K562 (cell line): ENCODE measurements around the gene DGLUCY. TPM values are rescaled to one million over a fixed set of nuclear protein-coding genes. Genes with fewer than 3 reads are reported as not detected.

Source experiments
- ATAC-seq: fragments of 200-7000 bp; cut with Tn5 transposase; 3 replicates; pipeline ENCODE4 v1.9.1; 2020; ENCODE audit warnings: moderate library complexity
- BruUV-seq: library from RNA; stranded (reverse); fragments of 400-500 nt; replicated peaks from 2 replicates; lab custom pipeline; 2021; lab: Mats Ljungman, UMichigan
- CTCF ChIA-PET: fragments of 300-600 bp; formaldehyde crosslinking; extraction: SDS; loops from one replicate; lab custom pipeline; 2021; ENCODE audit warnings: low intra/inter-chr PET ratio; lab: Yijun Ruan, JAX
- POLR2A ChIA-PET: fragments of 300-600, 350-650 bp; sonication (Branson Sonifier 250); formaldehyde crosslinking; extraction: SDS; loops from one replicate; lab custom pipeline; 2021; ENCODE audit warnings: antibody characterized with exemption, inconsistent platforms; lab: Yijun Ruan, JAX
- DNase-seq, 4 experiments: peaks; one replicate each; pipeline versions ENCODE4 v3.0.0 to v3.0.0-alpha.2; 2011 to 2018; ENCODE audit warnings: low spot score in 3 of 4, mixed read lengths in 3 of 4; ENCODE audit errors: extremely low read depth in 1 of 4
- FAIRE-seq: peaks from 2 replicates; lab custom pipeline; 2011; peaks lifted over from hg19 to GRCh38; lab: Jason Lieb, UNC
- H2AFZ ChIP-seq: 2 replicates; pipeline ENCODE4 v1.6.0; 2011; ENCODE audit warnings: low read depth, low read length, control low read depth, inconsistent platforms
- H3K27ac ChIP-seq: fragments of 200-600 bp; 3 replicates; pipeline ENCODE4 v1.8.0; 2011; ENCODE audit warnings: low read depth, mild to moderate bottlenecking, control low read depth, inconsistent platforms, low read length, moderate library complexity, mixed read lengths; ENCODE audit errors: extremely low read depth
- H3K27me3 ChIP-seq, 2 experiments: fragments of 300-600 bp in 1 of 2; 2 replicates in 1 of 2; 3 replicates in 1 of 2; pipeline versions ENCODE4 v1.6.0 to v1.8.0; 2011; ENCODE audit warnings: inconsistent platforms in 2 of 2, low read length in 2 of 2, mild to moderate bottlenecking in 1 of 2, mixed read lengths in 1 of 2, moderate library complexity in 1 of 2; ENCODE audit not compliant: control insufficient read depth in 2 of 2, insufficient read depth in 2 of 2
- H3K36me3 ChIP-seq: fragments of 300-600 bp; 3 replicates; pipeline ENCODE4 v1.8.0; 2011; ENCODE audit warnings: mild to moderate bottlenecking, low read length, inconsistent platforms; ENCODE audit not compliant: control insufficient read depth, insufficient read depth
- H3K4me1 ChIP-seq, 2 experiments: fragments of 200-600 bp in 1 of 2; replicated peaks in 1 of 2; 2 replicates in 1 of 2; 3 replicates in 1 of 2; pipeline versions ENCODE4 v1.5.1 to v1.8.0; 2011; ENCODE audit warnings: inconsistent platforms in 2 of 2, low read length in 2 of 2, mild to moderate bottlenecking in 1 of 2, mixed read lengths in 1 of 2, moderate library complexity in 1 of 2; ENCODE audit not compliant: control insufficient read depth in 2 of 2, insufficient read depth in 2 of 2
- H3K4me2 ChIP-seq: 2 replicates; pipeline ENCODE4 v1.6.1; 2011; ENCODE audit warnings: low read length, control low read depth, inconsistent platforms, mixed read lengths; ENCODE audit not compliant: insufficient read depth
- H3K4me3 ChIP-seq: fragments of 200-600 bp; sonication (generic), shearing (Covaris generic); 2 replicates; pipeline ENCODE4 v1.5.1; 2016; ENCODE audit warnings: control low read depth, inconsistent platforms
- H3K79me2 ChIP-seq: fragments of 200-600 bp; 3 replicates; pipeline ENCODE4 v1.8.0; 2011; ENCODE audit warnings: low read length, inconsistent platforms; ENCODE audit not compliant: control insufficient read depth, insufficient read depth
- H3K9ac ChIP-seq, 2 experiments: 2 replicates each; pipeline versions ENCODE4 v1.6.0 to v1.6.1; 2011; ENCODE audit warnings: low read depth in 2 of 2, low read length in 2 of 2, control low read depth in 1 of 2, inconsistent platforms in 1 of 2, mild to moderate bottlenecking in 1 of 2, mixed read lengths in 1 of 2; ENCODE audit not compliant: insufficient read depth in 1 of 2
- H3K9me1 ChIP-seq: one replicate; pipeline ENCODE4 v1.6.0; 2011; ENCODE audit warnings: inconsistent platforms, mild to moderate bottlenecking, low read length, moderate library complexity; ENCODE audit not compliant: control insufficient read depth, insufficient read depth
- H3K9me3 ChIP-seq: replicated peaks from 2 replicates; pipeline ENCODE4 v1.5.1; 2011; ENCODE audit warnings: low read depth, low read length, inconsistent platforms; ENCODE audit not compliant: control insufficient read depth, insufficient read depth
- H4K20me1 ChIP-seq: replicated peaks from 2 replicates; pipeline ENCODE4 v1.6.1; 2011; ENCODE audit warnings: low read length, inconsistent platforms, mixed read lengths; ENCODE audit not compliant: control insufficient read depth, insufficient read depth
- ATF1 ChIP-seq, 2 experiments: fragments of 450-650 bp in 1 of 2; IDR thresholded peaks; 2 replicates each; pipeline ENCODE4 v1.6.1; 2016; ENCODE audit warnings: missing compliant biosample characterization in 1 of 2, missing genetic modification characterization in 1 of 2
- FOXA3 ChIP-seq, 2 experiments: fragments of 450-650 bp in 1 of 2; sonication (generic) in 1 of 2; formaldehyde crosslinking; IDR thresholded peaks in 1 of 2; conservative IDR thresholded peaks in 1 of 2; 2 replicates each; pipeline versions ENCODE4 v1.4.0 to v1.8.0; 2020 to 2022; ENCODE audit warnings: mild to moderate bottlenecking in 2 of 2, missing genetic modification reagents in 1 of 2
- IFI16 ChIP-seq: fragments of 250-450 bp; sonication (Bioruptor Pico); IDR thresholded peaks from 2 replicates; pipeline ENCODE4 v2.1.2; 2022; ENCODE audit warnings: mild to moderate bottlenecking, inconsistent platforms
- MTF1 ChIP-seq: fragments of 250-450 bp; sonication (Bioruptor Pico); IDR thresholded peaks from 2 replicates; pipeline ENCODE4 v1.9.0; 2021; ENCODE audit warnings: moderate library complexity, mild to moderate bottlenecking, inconsistent platforms, borderline replicate concordance
- STAG1 ChIP-seq: sonication (generic); formaldehyde crosslinking; IDR thresholded peaks from 2 replicates; pipeline ENCODE4 v1.5.0; 2020; ENCODE audit warnings: missing genetic modification reagents, borderline replicate concordance
- ZC3H11A ChIP-seq: IDR thresholded peaks from 2 replicates; pipeline ENCODE4 v1.6.1; 2012; ENCODE audit warnings: low read depth, low read length, improper control_type of control experiment
- ZNF277 ChIP-seq: fragments of 250-450 bp; sonication (Bioruptor Pico); IDR thresholded peaks from 2 replicates; pipeline ENCODE4 v1.8.0; 2022; ENCODE audit warnings: inconsistent platforms, mild to moderate bottlenecking, moderate library complexity, borderline replicate concordance
- ZNF586 ChIP-seq: fragments of 450-650 bp; formaldehyde crosslinking; conservative IDR thresholded peaks from 2 replicates; pipeline ENCODE4 v1.4.0; 2020; ENCODE audit warnings: mild to moderate bottlenecking, moderate library complexity
- ZNF766 ChIP-seq: fragments of 200-800 bp; sonication (Bioruptor generic); conservative IDR thresholded peaks from 2 replicates; pipeline ENCODE4 v1.6.1; 2016; ENCODE audit warnings: missing genetic modification characterization, missing compliant biosample characterization
- WGBS: fragments of 100-300 bp; shearing (Covaris generic); methylation state at CpG from one replicate; pipeline ENCODE4 v1.1.6; 2016; ENCODE audit warnings: low coverage, mixed read lengths; ENCODE audit not compliant: insufficient coverage; ENCODE audit errors: missing lambda C conversion rate; 5-methylcytosine and 5-hydroxymethylcytosine counted together
- in situ Hi-C: fragments of 300-500 bp; cut with MboI; formaldehyde crosslinking; loops from 4 replicates; pipeline ENCODE4 v1.15.0; 2018; ENCODE audit warnings: inconsistent platforms, mixed read lengths
- intact Hi-C: fragments of 100-400 bp; cut with micrococcal nuclease; formaldehyde crosslinking; loops from 2 replicates; pipeline ENCODE4 v1.14.2; 2022
- polyA plus RNA-seq, 8 experiments: library from polyadenylated mRNA; depleted of rRNA in 4 of 8; stranded (reverse) in 5 of 8; unstranded in 3 of 8; fragments of >200 nt; fragmentation: Nextera tagmentation in 2 of 8; fragmentation: Illumina TruSeq in 1 of 8; extraction: Ambion mirVana in 2 of 8; extraction: Trizol in 1 of 8; gene quantifications; 2 replicates each; pipeline versions ENCODE4 v1.2.1 to v1.2.3, GENCODE V29; 2011 to 2014; ENCODE audit warnings: inconsistent platforms in 1 of 8, missing spikeins in 1 of 8
- total RNA-seq, 7 experiments: library from RNA; depleted of rRNA in 6 of 7; stranded (reverse); fragments of >200 nt in 6 of 7; fragmentation: Illumina TruSeq in 2 of 7; extraction: Trizol in 2 of 7; gene quantifications; 2 replicates each; pipeline versions ENCODE4 v1.2.1 to v1.2.3, GENCODE V29; 2011 to 2021; ENCODE audit warnings: low replicate concordance in 1 of 7

The DGLUCY gene
- total and polyA plus RNA-seq, 9 of the 15 experiments (the other 6 are each of a cell fraction or from before 2014, with no cell fraction given): 9.9 to 28.4 (median 21.0) TPM

GRCh38 chr14:91089958-91090535, 23.8 kb upstream of the DGLUCY start:
- TF ChIP-seq ZNF766 (CRISPR knock-in tag) (no peak), MTF1 (CRISPR knock-in tag) (no peak), IFI16 (CRISPR knock-in tag) (no peak), ZNF586 (CRISPR knock-in tag) (no peak), STAG1 (CRISPR knock-in tag) (no peak), ZC3H11A (no peak), ATF1 (CRISPR knock-in tag; IDR thresholded peaks at IDR 0.05) (no peak), ATF1 (tag; IDR thresholded peaks at IDR 0.05) (no peak), ZNF277 (CRISPR knock-in tag) (no peak), FOXA3 (CRISPR knock-in tag; conservative IDR thresholded peaks at IDR 0.05 in 1 of 2, IDR thresholded peaks at IDR 0.05 in 1 of 2) (no peak)
- TF ChIP-seq, all 486 proteins: peak for 0
- H3K9me3 ChIP-seq: no peaks in the 10 kb centered on the region
- intact Hi-C loops (no loop called here), in situ Hi-C loops (no loop called here)
- no peak overlapping the region for H3K4me3 ChIP-seq
- WGBS: 12% methylated on average over 7 of the region's 7 CpGs
- H2AFZ ChIP-seq: no peak overlapping the region
- H3K9me1 ChIP-seq: no peaks in the 10 kb centered on the region
- H3K27ac ChIP-seq: no peak overlapping the region
- no peak for ATAC-seq
- no TSS peak for BruUV-seq
- no peak overlapping the region for H3K9ac ChIP-seq
- H3K4me2 ChIP-seq: no peak overlapping the region
- ChIA-PET POLR2A (no interaction called here), CTCF (no interaction called here)
- no peak for FAIRE-seq
- no peaks in the 10 kb centered on the region for H4K20me1 ChIP-seq
- no peak for DNase-seq
- H3K36me3 ChIP-seq: no peaks in the 10 kb centered on the region
- no peaks in the 10 kb centered on the region for H3K79me2 ChIP-seq
- peaks cover 5 to 31% of the 10 kb centered on the region in 2 experiments for H3K27me3 ChIP-seq
- H3K4me1 ChIP-seq: no peaks in the 10 kb centered on the region
